ENCODE results near the gene NYAP2.

NYAP2 gene

GRCh38 chr2:225399504-225399903 lies at the start of gene NYAP2:
NYAP2 (plus strand) TSS chr2:225399710; CDS start chr2:225408881, 9,171 bp downstream.
- DNase-seq (ENCODE audit: low read depth): no peak
- no peak within 1 kb of the TSS for H3K4me3 ChIP-seq (ENCODE audit: low read depth, low read length)

- H3K4me3 ChIP-seq (ENCODE audit: low read depth, low read length): no peak overlapping the region
- DNase-seq (ENCODE audit: low read depth): no peak
Observed at GRCh38 chr2:225353579-225354085, 45.9 kb upstream of the NYAP2 start.

GRCh38 chr2:225354281-225354774 lies 45.2 kb upstream of the NYAP2 start:
- no peak overlapping the region for H3K4me3 ChIP-seq (ENCODE audit: low read depth, low read length)
- DNase-seq (ENCODE audit: low read depth): peak; percentile 43

- H3K4me3 ChIP-seq (ENCODE audit: low read depth, low read length): no peak overlapping the region
- no peak for DNase-seq (ENCODE audit: low read depth)
Observed at GRCh38 chr2:225355788-225356187, 43.7 kb upstream of the NYAP2 start.

- no peak for DNase-seq (ENCODE audit: low read depth)
- H3K4me3 ChIP-seq (ENCODE audit: low read depth, low read length): no peak overlapping the region
Observed at GRCh38 chr2:225366731-225367130, 32.8 kb upstream of the NYAP2 start.

GRCh38 chr2:225367482-225367881 lies 32.0 kb upstream of the NYAP2 start:
- no peak overlapping the region for H3K4me3 ChIP-seq (ENCODE audit: low read depth, low read length)
- DNase-seq (ENCODE audit: low read depth): no peak

GRCh38 chr2:225378984-225379383 lies 20.5 kb upstream of the NYAP2 start:
- DNase-seq (ENCODE audit: low read depth): no peak
- H3K4me3 ChIP-seq (ENCODE audit: low read depth, low read length): no peak overlapping the region

GRCh38 chr2:225379856-225380255 lies 19.7 kb upstream of the NYAP2 start:
- no peak overlapping the region for H3K4me3 ChIP-seq (ENCODE audit: low read depth, low read length)
- no peak for DNase-seq (ENCODE audit: low read depth)

- DNase-seq (ENCODE audit: low read depth): no peak
- no peak overlapping the region for H3K4me3 ChIP-seq (ENCODE audit: low read depth, low read length)
Observed at GRCh38 chr2:225381609-225382008, 17.9 kb upstream of the NYAP2 start.

GRCh38 chr2:225398372-225398771 lies 1.1 kb upstream of the NYAP2 start:
- no peak for DNase-seq (ENCODE audit: low read depth)
- no peak overlapping the region for H3K4me3 ChIP-seq (ENCODE audit: low read depth, low read length)

- no peak overlapping the region for H3K4me3 ChIP-seq (ENCODE audit: low read depth, low read length)
- DNase-seq (ENCODE audit: low read depth): peak; percentile 11
Observed at GRCh38 chr2:225400060-225400511, 576 bp downstream of the NYAP2 start.

GRCh38 chr2:225400546-225401400 lies 1.3 kb downstream of the NYAP2 start:
- no peak overlapping the region for H3K4me3 ChIP-seq (ENCODE audit: low read depth, low read length)
- no peak for DNase-seq (ENCODE audit: low read depth)

- no peak overlapping the region for H3K4me3 ChIP-seq (ENCODE audit: low read depth, low read length)
- no peak for DNase-seq (ENCODE audit: low read depth)
Observed at GRCh38 chr2:225402210-225402776, 2.8 kb downstream of the NYAP2 start.

- no peak overlapping the region for H3K4me3 ChIP-seq (ENCODE audit: low read depth, low read length)
- DNase-seq (ENCODE audit: low read depth): no peak
Observed at GRCh38 chr2:225411452-225411851, 11.9 kb downstream of the NYAP2 start.

GRCh38 chr2:225413786-225414185 lies 14.3 kb downstream of the NYAP2 start:
- no peak overlapping the region for H3K4me3 ChIP-seq (ENCODE audit: low read depth, low read length)
- no peak for DNase-seq (ENCODE audit: low read depth)

- H3K4me3 ChIP-seq (ENCODE audit: low read depth, low read length): no peak overlapping the region
- no peak for DNase-seq (ENCODE audit: low read depth)
Observed at GRCh38 chr2:225414902-225415301, 15.4 kb downstream of the NYAP2 start.

GRCh38 chr2:225415341-225415740 lies 15.8 kb downstream of the NYAP2 start:
- DNase-seq (ENCODE audit: low read depth): no peak
- H3K4me3 ChIP-seq (ENCODE audit: low read depth, low read length): no peak overlapping the region

GRCh38 chr2:225415792-225416191 lies 16.3 kb downstream of the NYAP2 start:
- H3K4me3 ChIP-seq (ENCODE audit: low read depth, low read length): no peak overlapping the region

GRCh38 chr2:225416616-225417367 lies 17.3 kb downstream of the NYAP2 start:
- no peak overlapping the region for H3K4me3 ChIP-seq (ENCODE audit: low read depth, low read length)
- no peak for DNase-seq (ENCODE audit: low read depth)

More at GRCh38 chr2:225415792-225416191, 16.3 kb downstream of the NYAP2 start:
- no peak for DNase-seq (ENCODE audit: low read depth)

GRCh38 chr2:225419033-225419432 lies 19.5 kb downstream of the NYAP2 start:
- H3K4me3 ChIP-seq (ENCODE audit: low read depth, low read length): no peak overlapping the region
- DNase-seq (ENCODE audit: low read depth): no peak
